Testis (tissue), 3 donors: ENCODE data around the gene GALNT9. TPM values are rescaled to one million over a fixed set of nuclear protein-coding genes. Genes with fewer than 3 reads are reported as not detected.

Experiments used
- DNase-seq: peaks from one replicate; pipeline ENCODE4 v3.0.0-alpha.2; 2019
- H3K27ac ChIP-seq, 2 donors: fragments of 200-600 bp; sonication (generic); one replicate each; pipeline ENCODE4 v1.5.1; 2019
- H3K27me3 ChIP-seq: fragments of 200-600 bp; sonication (generic); one replicate; pipeline ENCODE4 v1.5.1; 2019
- H3K36me3 ChIP-seq: fragments of 200-600 bp; sonication (generic); one replicate; pipeline ENCODE4 v1.5.1; 2017; ENCODE audit warnings: low read depth; ENCODE audit errors: missing control alignments
- H3K4me1 ChIP-seq: fragments of 200-600 bp; sonication (generic); one replicate; pipeline ENCODE4 v1.5.1; 2019
- H3K4me3 ChIP-seq, 2 donors: fragments of 200-600 bp; sonication (generic); one replicate each; pipeline ENCODE4 v1.5.1; 2017 to 2019
- H3K9me3 ChIP-seq: fragments of 200-600 bp; sonication (generic); one replicate; pipeline ENCODE4 v1.5.1; 2017
- POLR2A ChIP-seq: fragments of 450-650 bp; IDR thresholded peaks from one replicate; pipeline ENCODE4 v1.6.1; 2017; ENCODE audit warnings: antibody characterized with exemption, mild to moderate bottlenecking, moderate library complexity
- WGBS, 2 donors: methylation state at CpG; one replicate each; pipeline ENCODE4 v1.1.5; 2018; 5-methylcytosine and 5-hydroxymethylcytosine counted together
- intact Hi-C: fragments of 100-400 bp; cut with DNase I; formaldehyde crosslinking; loops from one replicate; pipeline ENCODE4 v1.15.1; 2023; ENCODE audit warnings: low total_unique reads
- polyA plus RNA-seq: library from polyadenylated mRNA; stranded (reverse); fragments of 350-450 nt; fragmentation: Illumina TruSeq; extraction: RNeasy Lipid Tissue Mini Kit (QIAGEN cat#74804); gene quantifications from one replicate; pipeline ENCODE4 v1.2.3, GENCODE V29; 2014; ENCODE audit warnings: low read depth, low replicate concordance; ENCODE audit not compliant: insufficient read depth
- total RNA-seq, 2 donors: library from RNA; depleted of rRNA; stranded (reverse); fragments of >200 nt; gene quantifications; one replicate each; pipeline ENCODE4 v1.2.3, GENCODE V29; 2016
- TF ChIP-seq, protein P1 (sequence below), 3 experiments: fragments of 450-650 bp in 2 of 3; fragments of 200-600 bp in 1 of 3; sonication (generic) in 1 of 3; IDR thresholded peaks; one replicate each; pipeline ENCODE4 v1.5.1; 2016 to 2019; ENCODE audit warnings: antibody characterized with exemption in 3 of 3, mild to moderate bottlenecking in 2 of 3, moderate library complexity in 1 of 3

Gene GALNT9
- total and polyA plus RNA-seq, 3 donors from 2014 or later, result 1.1 to 1.5 (median 1.3) TPM

DNA sequence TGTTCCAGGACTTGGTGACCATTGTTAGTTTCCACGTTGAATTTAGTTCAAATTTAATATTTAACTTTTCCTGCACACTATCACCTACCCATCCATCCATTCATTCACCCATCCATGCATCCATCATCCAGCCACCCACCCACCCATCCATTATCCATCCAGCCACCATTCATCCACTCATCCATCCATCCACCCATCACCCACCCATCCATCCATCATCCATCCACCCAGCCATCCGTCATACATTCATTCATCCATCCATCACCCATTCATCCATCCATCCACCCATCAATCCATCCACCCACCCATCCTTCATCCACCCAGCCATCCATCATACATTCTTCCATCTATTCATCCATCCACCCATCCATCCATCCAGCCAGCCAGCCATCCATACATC is 163.3 kb downstream of the GALNT9 start:
- Histone ChIP-seq H3K36me3 (no peaks in the 10 kb centered on the region), H3K4me3 (no peak overlapping the region), H3K27me3 (no peaks in the 10 kb centered on the region), H3K4me1 (no peaks in the 10 kb centered on the region), H3K27ac (no peak overlapping the region), H3K9me3 (no peaks in the 10 kb centered on the region)
- TF ChIP-seq, protein P1, sequence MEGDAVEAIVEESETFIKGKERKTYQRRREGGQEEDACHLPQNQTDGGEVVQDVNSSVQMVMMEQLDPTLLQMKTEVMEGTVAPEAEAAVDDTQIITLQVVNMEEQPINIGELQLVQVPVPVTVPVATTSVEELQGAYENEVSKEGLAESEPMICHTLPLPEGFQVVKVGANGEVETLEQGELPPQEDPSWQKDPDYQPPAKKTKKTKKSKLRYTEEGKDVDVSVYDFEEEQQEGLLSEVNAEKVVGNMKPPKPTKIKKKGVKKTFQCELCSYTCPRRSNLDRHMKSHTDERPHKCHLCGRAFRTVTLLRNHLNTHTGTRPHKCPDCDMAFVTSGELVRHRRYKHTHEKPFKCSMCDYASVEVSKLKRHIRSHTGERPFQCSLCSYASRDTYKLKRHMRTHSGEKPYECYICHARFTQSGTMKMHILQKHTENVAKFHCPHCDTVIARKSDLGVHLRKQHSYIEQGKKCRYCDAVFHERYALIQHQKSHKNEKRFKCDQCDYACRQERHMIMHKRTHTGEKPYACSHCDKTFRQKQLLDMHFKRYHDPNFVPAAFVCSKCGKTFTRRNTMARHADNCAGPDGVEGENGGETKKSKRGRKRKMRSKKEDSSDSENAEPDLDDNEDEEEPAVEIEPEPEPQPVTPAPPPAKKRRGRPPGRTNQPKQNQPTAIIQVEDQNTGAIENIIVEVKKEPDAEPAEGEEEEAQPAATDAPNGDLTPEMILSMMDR (IDR thresholded peaks at IDR 0.05), result no peak
- TF ChIP-seq POLR2A, result no peak
- WGBS, 2 donors, result 92% methylated on average over 2 of the region's 2 CpGs
- intact Hi-C loops, result no loop called here
- DNase-seq, result no peak

DNA sequence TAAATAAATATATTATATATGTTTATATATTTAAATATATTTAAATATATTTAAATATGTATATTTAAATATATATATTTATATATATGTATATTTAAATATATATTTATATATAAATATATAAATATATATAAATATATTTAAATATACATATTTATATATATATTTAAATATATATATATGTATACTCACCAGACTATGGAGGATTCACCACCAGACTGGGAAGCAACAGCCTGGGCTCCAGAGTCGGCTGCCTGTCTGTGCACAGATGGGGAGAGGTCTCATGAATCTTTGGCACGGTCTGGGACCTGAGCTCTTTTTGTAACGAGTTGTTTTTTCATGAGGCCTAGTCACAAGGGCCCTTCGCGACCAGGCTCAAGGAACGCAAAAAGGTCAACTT is 163.8 kb downstream of the GALNT9 start:
- Histone ChIP-seq H3K36me3 (no peaks in the 10 kb centered on the region), H3K9me3 (no peaks in the 10 kb centered on the region), H3K27ac (no peak overlapping the region), H3K27me3 (no peaks in the 10 kb centered on the region), H3K4me1 (no peaks in the 10 kb centered on the region), H3K4me3 (no peak overlapping the region)
- intact Hi-C loops, result no loop called here
- WGBS, 2 donors, result 87 to 88% methylated on average over 6 of the region's 6 CpGs
- TF ChIP-seq, protein P1 (IDR thresholded peaks at IDR 0.05), result no peak
- no peak for TF ChIP-seq POLR2A
- no peak for DNase-seq

DNA sequence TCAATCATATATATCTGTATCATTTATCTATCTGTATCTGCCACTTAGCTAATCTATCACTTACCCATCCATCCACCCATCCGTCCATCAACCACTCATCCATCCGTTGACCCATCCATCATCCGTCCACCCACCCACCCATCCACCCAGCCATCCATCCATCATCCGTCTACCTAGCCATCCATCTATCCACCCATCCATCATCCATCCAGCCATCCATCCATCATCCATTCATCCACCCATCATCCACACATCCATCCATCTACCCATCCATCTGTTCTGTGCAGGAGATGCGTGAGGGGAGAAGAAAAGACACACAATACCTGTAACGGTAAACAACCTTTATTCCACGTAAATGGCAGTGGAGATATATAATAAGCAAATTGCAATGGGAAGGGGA is 165.0 kb downstream of the GALNT9 start:
- no peaks in the 10 kb centered on the region for H3K9me3 ChIP-seq
- H3K27ac ChIP-seq, result no peak overlapping the region
- no peaks in the 10 kb centered on the region for H3K36me3 ChIP-seq
- H3K4me3 ChIP-seq, result no peak overlapping the region
- 81 to 88% methylated on average over 7 of the region's 7 CpGs for WGBS, 2 donors
- TF ChIP-seq, protein P1 (IDR thresholded peaks at IDR 0.05), result no peak
- TF ChIP-seq POLR2A, result no peak
- intact Hi-C loops, result no loop called here
- no peaks in the 10 kb centered on the region for H3K4me1 ChIP-seq
- DNase-seq, result no peak
- no peaks in the 10 kb centered on the region for H3K27me3 ChIP-seq

DNA sequence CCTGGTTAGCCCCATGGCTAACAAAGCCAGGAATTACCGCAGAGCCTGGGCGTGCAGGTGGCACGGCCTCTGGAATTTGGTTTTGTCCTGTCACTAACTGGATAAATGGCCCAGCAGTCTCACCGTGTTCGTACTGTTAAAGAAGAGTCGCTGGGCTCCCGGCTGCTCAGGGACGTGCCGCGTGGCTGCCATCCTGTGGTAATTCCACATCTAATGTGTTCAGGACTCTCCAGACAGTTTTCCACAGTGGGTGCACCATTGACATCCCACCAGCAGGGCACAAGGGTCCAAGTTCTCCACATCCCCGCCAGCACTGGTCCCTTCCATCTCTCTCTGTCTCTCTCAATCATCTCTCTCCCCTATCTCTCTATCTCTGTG is 165.5 kb downstream of the GALNT9 start:
- no peak for DNase-seq
- no peak overlapping the region for H3K27ac ChIP-seq
- H3K9me3 ChIP-seq, result no peaks in the 10 kb centered on the region
- H3K4me3 ChIP-seq, result no peak overlapping the region
- no peak for TF ChIP-seq POLR2A
- TF ChIP-seq, protein P1 (IDR thresholded peaks at IDR 0.05), result no peak
- no peaks in the 10 kb centered on the region for H3K36me3 ChIP-seq
- no peaks in the 10 kb centered on the region for H3K27me3 ChIP-seq
- WGBS, 2 donors, result 52 to 59% methylated on average over 5 to 11 of the region's 11 CpGs
- intact Hi-C loops, result no loop called here
- H3K4me1 ChIP-seq, result no peaks in the 10 kb centered on the region

DNA sequence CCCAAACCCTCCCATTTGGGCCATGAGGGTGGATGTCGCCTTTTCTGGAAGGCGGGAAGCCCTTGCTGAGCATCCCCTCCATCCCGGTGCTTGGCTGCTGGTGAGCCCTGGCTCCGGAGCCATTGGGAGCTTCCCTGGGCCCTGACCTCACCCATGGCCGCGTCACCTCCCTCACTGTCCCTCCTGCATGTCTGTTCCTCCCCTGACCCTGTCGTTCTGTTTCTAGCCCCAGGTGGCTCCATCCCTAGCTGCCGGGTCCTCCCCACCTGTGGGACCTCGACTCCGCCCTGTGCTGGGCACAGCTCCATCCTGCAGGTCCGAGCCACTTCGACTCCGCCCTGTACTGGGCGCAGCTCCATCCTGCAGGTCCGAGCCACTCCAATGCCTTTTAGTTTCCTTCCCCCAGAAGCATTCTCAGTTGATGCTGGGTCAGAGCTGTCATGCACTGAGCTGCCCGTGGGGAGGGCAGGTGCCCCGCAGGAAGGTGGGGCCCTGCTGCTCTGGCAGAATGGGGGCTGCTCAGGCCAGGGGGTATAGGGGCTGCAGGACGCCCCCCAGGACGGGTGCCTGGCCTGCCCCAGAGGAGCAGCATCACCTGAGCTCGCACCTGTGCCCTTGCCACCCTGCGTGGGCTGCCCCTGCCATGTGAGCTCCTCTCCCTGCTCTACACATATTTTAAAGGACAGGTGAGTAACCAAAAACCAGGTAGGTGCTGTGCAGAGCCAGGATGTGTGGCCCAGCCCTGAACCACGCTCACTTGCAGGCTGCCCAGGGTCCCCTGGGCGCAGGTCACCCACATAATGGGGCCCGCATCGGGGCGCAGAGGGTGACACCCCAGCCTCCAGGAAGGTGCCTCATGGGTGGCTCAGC is 166.1 kb downstream of the GALNT9 start:
- 53 to 71% methylated on average over 13 to 26 of the region's 26 CpGs for WGBS, 2 donors
- H3K27ac ChIP-seq, result no peak overlapping the region
- H3K36me3 ChIP-seq, result no peaks in the 10 kb centered on the region
- H3K9me3 ChIP-seq, result no peaks in the 10 kb centered on the region
- no peak for DNase-seq
- H3K27me3 ChIP-seq, result no peaks in the 10 kb centered on the region
- H3K4me3 ChIP-seq, result no peak overlapping the region
- TF ChIP-seq, protein P1 (IDR thresholded peaks at IDR 0.05), result no peak
- intact Hi-C loops, result no loop called here
- H3K4me1 ChIP-seq, result no peaks in the 10 kb centered on the region
